HEK293T (cell line): ENCODE data around the gene MRPL41.

Source experiments
- CTCF ChIA-PET: fragments of 350-600 bp; formaldehyde crosslinking; extraction: SDS; loops from one replicate; lab custom pipeline; 2021; ENCODE audit warnings: antibody characterized with exemption, inconsistent platforms; lab: Yijun Ruan, JAX
- POLR2A ChIA-PET: fragments of 350-600 bp; formaldehyde crosslinking; extraction: SDS; loops from one replicate; lab custom pipeline; 2020; ENCODE audit warnings: antibody characterized with exemption, inconsistent platforms; lab: Yijun Ruan, JAX
- DNase-seq: peaks from one replicate; pipeline ENCODE4 v3.0.0; 2012; ENCODE audit warnings: mixed read lengths; ENCODE audit errors: extremely low spot score
- ELF4 ChIP-seq: fragments of 450-650 bp; IDR thresholded peaks from 2 replicates; pipeline ENCODE4 v1.6.1; 2017; ENCODE audit warnings: antibody characterized with exemption
- FOXM1 ChIP-seq: fragments of 450-650 bp; IDR thresholded peaks from 2 replicates; pipeline ENCODE4 v1.6.1; 2017; ENCODE audit warnings: mild to moderate bottlenecking, borderline replicate concordance
- LEF1 ChIP-seq: fragments of 450-650 bp; IDR thresholded peaks from 2 replicates; pipeline ENCODE4 v1.6.1; 2017; ENCODE audit warnings: mild to moderate bottlenecking, borderline replicate concordance
- NFRKB ChIP-seq: fragments of 450-650 bp; IDR thresholded peaks from 2 replicates; pipeline ENCODE4 v1.6.1; 2016; ENCODE audit warnings: mild to moderate bottlenecking, moderate library complexity
- SUZ12 ChIP-seq: fragments of 450-650 bp; IDR thresholded peaks from 2 replicates; pipeline ENCODE4 v1.6.1; 2016; ENCODE audit warnings: mild to moderate bottlenecking
- ZNF384 ChIP-seq: fragments of 450-650 bp; IDR thresholded peaks from 2 replicates; pipeline ENCODE4 v1.6.1; 2016

MRPL41 gene

DNA sequence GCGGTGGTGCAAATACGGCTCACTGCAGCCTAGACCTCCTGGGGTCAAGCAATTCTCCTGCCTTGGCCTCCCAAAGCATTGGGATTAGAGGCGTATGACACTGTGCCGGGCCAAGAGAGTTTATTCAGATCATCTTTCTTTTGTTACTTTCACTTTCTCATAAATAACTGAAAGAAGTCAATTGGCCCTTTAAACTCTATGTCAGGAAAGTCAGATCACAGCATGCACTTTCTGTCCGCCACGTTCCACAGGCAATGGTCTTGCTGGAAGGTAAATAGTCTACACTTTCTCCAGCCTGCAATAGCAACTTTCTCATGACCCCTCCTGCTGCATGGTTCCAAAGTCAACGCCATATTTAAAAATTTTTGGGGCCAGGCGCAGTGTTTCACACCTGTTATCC is 47.3 kb downstream of the MRPL41 start:
- CTCF ChIA-PET, result no interaction called here

More for the DNA sequence above, 47.3 kb downstream of the MRPL41 start:
- POLR2A ChIA-PET, result no interaction called here
- DNase-seq, result no peak
- TF ChIP-seq ZNF384, result no peak
- TF ChIP-seq LEF1, result no peak
- TF ChIP-seq SUZ12, result no peak
- no peak for TF ChIP-seq ELF4
- no peak for TF ChIP-seq NFRKB
- TF ChIP-seq FOXM1, result no peak
